GM19238 (cell line): ENCODE results near the gene SMAD7.

ENCODE experiments used
- DNase-seq: peaks from one replicate; pipeline ENCODE4 v3.0.0; 2011; ENCODE audit warnings: low spot score; ENCODE audit not compliant: insufficient read length

SMAD7 gene, protein sequence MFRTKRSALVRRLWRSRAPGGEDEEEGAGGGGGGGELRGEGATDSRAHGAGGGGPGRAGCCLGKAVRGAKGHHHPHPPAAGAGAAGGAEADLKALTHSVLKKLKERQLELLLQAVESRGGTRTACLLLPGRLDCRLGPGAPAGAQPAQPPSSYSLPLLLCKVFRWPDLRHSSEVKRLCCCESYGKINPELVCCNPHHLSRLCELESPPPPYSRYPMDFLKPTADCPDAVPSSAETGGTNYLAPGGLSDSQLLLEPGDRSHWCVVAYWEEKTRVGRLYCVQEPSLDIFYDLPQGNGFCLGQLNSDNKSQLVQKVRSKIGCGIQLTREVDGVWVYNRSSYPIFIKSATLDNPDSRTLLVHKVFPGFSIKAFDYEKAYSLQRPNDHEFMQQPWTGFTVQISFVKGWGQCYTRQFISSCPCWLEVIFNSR

DNA sequence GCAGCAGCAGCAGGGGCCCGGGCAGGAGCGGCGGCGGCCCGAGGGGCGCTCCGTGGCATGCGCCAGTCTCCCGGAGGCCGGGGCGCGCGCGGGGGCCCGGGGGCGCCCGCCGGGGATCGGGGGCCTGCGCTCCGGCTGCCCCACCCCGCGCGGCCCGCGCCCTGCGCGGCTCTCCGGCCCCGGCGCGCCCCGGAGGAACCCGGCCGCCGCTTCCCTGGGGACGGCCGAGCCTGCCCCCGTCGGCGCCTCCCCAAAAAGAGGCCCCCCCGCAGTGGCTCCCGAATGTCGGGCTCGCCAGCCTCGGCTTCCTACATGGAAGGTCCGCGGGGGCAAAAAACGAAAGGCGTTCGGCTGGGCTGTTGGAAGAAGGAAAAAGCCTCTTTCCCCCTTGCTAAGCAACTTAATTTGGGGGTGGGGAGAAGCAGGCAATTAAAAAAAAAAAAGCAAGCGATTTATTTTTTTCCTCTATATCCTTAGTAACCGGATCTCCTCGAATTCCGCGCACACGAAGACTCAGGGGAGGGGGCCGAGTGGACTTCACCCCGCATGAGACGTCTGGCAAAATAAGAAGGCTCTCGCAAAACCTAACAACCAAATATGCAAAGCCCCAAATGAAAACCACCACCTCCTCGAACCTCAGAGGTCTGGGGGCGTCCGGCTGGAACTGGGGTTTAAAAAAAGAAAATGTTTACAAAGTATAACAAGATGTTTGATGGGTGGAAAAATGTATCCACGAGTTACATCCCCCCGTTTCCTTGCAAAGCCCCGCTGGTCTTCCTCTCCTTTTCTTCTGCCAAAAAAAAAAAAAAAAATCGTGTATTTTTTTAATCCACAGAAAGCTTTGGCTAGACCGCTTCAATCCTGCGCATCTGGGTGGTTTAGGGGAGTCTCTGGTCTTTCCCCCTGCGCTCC lies at the start of gene SMAD7:
Gene SMAD7 (minus strand): TSS at position 430 of the 912 bp plus-strand sequence. CDS start 541 bp downstream, outside the sequence.
- DNase-seq, result peak; percentile 52

DNA sequence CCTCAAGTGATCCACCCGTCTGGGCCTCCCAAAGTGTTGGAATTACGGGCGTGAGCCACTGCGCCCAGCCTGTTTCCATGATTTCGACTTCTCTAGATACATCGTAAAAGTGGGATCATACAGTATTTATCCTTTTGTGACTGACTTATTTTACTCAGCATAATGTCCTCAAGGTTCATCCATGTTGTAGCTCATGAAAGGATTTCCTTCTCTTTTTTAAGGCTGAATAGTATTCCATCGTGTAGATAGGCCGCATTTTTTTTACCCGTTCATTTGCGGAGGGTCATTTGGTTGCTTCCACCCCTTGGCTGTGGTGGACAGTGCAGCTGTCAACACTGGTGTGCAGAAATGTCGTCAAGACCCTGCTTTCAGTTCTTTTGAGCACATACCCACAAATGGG lies 48.8 kb upstream of the SMAD7 start:
- no peak for DNase-seq

DNA sequence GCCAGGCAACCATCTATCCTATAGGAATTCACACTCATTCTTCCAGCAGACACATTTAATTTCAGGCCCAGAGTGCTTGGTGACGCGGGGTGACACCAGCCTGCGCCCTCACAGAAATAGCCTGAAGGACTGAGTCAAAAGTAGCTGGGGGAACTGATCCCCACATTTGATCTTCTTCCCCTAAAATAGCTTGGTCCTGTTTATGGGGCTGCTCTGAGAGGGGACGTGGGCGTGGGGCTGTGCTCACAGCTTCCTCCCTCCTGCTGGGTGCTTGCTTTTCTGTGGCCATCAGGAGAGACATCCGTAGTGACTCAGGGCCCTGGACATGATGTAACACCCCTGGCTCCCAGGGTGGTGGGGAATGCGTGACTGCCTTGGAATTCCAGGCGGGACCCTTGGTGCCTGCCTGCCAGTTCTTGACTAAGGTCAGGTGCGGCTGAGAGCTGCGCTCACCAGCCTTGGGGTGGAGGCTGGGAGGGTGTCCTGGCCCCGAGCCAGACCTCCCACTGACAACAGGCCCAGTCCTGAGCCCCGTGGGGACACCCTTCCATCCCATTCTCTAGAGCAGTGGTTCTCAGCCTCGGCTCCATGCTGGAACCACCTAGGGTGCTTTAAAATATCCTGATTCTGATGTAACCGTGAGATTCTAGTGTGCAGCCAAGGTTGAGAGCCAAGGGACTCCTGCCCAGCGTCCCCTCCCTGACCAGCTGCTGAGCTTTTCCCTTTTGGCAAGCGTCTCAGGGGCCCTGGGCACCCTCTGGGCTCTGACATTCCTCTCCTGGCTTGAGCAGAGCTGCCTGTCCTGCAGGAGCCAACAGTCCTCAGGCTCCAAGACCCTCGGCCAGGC lies 47.4 kb upstream of the SMAD7 start:
- DNase-seq, result no peak

DNA sequence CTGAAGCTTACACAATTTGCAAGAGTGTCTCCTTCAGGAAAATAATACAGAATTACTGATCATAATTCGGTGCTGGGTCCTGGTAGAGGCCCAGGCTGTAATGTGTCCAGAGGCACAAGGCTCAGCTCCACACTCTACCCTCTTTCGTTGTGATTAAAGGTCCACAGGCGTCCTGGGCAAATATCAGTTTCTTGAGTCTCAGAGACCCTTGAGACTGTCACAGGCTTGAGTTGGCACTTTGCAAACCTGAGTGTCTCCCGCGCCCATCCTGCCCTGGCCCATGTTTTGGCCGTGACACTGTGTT lies 46.9 kb upstream of the SMAD7 start:
- no peak for DNase-seq

DNA sequence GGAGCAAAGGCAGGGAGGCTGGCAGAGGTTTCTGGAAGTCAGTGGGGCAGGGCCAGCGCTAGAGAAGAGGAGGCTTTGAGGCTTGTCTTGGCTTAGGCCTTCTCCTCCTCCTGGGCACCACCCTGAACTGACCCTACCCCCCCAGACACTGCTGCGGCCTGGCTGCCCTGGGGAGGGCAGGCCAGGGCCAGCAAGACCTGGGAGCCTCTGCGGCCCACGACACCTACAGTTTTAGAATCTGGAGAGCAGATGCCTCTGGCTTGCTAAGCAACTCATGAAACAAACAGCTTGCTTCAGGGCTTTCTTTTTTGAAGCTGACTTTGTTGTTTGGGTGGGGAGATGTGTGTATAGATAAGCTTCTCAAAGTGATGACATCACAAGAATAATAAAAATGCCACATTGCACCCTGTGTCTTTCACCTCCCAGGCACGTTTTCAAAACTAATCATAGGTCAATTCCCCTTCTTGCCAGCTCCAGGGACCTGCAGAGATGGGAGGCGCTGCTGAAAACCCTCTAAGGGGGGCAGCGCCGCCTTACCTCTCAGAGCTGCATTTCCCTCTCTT lies 46.2 kb upstream of the SMAD7 start:
- DNase-seq, result no peak

DNA sequence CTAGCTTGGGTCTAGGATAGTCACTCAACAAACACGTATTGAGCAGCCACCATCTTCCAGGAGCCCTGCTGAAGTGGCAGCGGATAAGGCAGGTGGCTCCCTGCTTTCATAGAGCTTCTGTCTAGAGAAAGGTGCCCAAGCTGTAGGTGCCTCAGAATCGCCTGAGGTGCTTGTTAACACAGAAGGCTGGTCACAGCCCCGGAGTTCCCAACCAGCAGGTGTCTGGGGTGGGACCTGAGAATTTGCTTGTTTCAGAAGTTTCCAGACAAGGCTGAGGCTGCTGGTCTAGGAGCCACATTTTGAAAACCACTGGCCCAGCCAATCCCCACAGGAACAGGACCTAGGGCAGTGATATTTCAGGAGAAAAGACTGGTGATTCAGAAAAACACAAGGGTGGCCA lies 45.3 kb upstream of the SMAD7 start:
- no peak for DNase-seq

DNA sequence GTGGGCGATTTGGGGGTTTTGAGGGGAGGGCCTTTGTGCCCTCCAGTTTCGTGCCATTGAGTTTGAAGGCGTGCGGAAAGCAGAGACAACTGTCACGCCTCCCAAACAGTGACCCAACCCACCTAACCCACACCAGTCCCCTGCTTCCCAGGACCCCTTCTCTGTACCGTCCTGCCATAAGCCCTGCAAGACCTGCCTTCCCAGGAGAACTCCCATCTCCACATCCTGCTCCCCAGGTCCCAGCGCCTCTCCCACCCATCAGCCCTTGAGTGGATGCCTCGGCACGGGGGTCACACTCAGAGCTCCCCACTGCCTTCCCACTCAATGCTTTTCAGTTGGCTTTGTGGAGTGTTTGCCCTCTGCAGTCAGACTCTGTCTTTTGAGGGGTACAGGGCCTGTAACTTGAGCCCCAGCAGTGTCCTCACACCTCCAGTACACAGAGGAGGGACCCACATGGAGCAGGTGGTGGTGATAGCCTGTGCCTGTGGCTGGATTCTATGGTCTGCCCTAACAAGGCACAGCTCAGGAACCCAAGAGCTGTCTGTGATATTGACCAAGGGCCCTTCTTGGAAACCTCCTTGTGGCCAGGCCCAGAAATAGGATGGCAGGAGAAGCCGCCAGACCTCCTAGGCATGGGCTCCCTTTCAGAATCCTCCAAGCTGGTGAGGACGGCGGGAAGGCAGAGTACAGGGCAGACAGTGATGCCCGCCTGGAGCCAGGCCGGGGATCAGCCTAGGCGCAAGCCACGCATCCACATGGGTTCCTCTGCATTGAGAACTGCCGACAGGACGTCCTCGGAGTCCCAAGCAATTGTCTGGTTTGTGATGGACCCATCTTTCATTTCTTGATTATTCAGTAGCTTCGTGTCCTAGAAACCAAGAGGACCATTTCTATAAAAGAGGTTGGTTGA lies 44.4 kb upstream of the SMAD7 start:
- DNase-seq, result no peak

DNA sequence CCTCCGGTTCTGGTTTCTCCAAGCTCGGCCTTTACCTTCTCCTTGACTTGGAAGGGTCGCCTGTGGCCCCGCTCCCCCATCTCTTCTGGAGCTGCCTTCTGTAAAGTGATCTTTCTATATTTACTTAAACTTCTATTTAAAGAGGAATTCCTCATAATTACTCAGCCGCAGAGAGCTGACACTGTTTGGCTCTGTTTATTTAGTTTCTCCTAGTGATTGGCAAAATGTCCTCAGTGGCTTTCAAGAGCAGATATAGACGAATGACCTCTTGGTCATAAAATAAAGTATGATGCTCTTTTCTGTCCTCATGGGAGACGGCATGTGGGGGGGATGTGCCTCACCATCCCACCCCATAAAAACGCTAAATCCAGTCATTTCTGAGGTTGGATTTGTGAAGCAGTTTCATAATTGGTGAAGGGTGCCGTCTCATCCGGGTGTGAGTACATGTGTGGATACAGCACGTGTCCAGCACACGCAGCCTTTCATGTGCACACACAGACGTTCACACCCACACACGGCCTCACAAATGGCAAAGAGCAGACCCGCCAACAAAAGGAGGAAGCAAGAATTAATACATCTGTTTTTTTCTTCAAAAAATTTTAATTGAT lies 43.4 kb upstream of the SMAD7 start:
- no peak for DNase-seq

DNA sequence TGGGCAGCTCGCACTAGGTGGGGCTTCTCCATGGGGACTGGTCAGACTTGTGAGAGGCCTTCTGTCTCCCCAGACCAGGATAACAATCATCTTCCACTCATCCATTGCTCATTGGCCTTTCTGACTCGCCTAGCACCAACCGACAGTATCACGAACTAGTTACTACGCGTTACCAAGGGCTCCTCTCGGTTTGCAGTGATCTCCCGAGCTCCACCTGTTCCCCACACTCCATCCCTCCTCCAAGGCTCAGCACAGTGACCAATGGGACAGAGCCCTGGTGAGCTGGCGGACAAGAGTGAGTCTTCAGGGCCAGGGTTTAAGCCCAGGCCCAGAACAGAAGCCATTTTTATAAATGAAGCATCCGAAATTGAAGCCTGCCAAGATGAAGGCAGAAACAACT lies 42.8 kb upstream of the SMAD7 start:
- DNase-seq, result no peak

DNA sequence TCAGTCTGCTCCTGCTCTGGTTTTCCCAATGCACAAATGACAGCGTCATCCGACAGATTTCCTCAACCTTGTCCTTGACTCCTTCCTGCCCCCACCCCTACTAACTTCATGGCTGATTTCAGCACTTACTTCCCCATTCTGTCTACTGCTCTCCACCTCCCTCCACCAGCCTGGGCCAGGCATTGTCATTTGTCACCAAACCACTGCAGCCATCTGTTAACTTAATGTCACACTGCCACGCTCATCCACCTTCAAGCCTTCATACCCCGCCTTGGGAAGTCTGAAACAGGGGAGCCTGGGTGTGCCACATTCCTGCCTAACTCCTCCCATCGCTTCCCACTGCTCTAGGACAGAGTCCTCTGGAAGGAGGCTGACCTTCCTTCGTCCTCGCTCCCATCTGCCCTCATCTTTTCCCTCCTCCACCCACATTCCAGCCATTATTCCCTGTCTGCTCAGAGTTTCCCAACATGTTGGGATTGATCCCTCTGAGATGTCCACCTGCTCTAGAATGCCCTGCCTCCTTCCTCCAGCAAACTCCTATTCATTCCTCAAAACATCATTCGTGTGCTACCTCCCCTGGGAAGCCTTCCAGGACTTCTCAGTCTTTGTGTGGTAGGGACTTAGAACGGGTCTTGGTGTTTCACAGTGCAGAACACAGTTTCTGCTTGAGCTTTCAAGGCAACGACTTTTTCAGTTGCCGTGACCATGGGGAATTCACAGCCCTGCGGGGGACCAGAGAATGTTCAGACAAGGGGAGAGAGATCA lies 42.2 kb upstream of the SMAD7 start:
- peak; percentile 59 for DNase-seq

DNA sequence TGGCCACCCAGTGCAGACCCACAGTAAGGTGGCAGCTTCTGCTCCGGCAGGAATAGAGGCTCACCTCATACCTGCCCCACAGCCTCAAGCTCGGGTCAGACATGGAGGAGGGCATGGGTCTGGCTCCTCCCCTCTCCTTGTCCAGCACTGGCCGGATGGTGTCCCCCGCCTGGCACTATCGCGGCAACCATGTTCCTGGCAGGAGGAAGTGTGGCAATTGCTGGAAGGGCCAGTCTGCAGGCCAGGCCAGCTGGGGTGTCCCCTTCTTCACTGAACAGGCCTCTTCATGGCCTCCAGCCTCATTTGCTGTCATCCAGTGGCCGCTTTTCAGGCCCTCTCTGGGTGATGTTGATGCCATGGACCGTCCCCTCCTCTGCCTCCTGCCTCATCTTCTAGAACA lies 41.4 kb upstream of the SMAD7 start:
- DNase-seq, result no peak

DNA sequence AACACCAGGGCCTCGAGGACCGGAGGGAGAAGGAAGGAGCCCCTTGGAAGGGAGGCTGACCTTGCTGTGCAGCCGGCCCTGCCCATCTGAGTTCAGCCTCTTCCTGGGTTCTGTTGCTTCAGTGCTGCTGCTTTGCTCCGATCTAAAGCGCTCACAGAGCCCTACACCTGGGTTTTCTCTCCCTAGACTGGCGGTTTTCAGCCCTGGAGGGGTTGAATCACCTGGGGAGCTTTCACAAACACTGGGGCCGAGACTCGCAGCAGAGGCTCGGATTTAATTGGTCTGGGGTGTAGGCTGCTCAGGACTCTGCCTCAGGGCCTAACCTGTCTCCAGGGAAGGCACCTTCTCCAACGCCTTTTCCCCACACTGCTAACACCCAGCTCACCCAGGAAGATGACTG lies 40.9 kb upstream of the SMAD7 start:
- no peak for DNase-seq

DNA sequence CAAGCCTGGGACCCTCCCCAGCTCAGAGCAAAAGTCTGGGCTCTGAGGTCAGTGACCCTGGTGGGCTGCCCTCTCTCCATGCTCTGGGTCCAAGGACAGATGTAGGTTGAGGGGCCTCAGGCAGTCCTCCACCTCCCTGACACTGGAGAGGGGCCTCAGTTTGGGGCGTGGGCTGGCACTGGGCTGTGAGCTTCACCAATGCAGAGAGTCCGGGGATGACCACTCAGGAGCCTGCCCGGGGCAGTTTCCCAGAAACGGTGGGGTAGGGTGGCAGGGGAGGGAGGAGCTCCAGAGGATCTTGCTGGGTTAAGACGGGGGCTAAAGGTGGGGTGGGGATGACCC lies 40.5 kb upstream of the SMAD7 start:
- DNase-seq, result no peak

DNA sequence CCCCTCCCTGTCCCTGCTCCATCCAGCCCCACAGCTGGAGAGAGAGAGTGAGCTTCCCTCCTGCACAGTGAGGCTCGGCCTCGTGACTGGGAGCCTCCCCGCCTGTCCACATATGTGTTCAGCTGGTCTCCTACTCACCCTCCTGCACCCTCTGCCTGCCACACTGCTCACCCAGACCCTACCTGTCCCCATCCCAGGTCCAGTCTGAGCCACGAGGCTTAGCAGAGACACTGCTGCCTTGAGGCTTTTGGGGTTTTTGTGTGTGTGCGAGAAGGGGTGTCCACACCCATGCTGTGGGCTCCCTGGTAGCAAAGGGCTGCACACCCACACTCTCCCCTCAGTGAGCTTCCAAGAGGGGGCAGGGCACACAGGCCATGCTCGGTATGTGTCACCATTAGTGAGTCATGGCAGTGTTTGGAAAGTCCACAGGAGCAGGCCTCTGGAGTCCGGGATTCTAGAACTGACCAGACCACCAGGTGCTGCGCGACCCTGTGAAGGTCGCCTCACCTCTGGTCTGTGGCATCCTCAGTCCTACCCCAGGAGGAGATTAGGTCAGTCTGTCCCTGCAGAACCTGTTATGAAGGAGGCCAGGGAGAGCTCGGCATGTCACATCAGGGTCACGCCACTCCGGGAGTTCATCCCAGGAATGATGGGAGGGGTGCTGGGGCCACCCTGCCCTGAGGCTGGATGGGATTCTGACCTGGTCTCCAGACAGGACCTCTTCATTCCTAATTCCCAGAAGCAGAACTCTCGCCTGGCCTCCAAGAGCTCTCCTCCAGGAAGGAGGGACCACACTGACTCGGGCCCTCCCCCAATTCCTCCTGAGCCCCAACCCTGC lies 39.9 kb upstream of the SMAD7 start:
- no peak for DNase-seq

DNA sequence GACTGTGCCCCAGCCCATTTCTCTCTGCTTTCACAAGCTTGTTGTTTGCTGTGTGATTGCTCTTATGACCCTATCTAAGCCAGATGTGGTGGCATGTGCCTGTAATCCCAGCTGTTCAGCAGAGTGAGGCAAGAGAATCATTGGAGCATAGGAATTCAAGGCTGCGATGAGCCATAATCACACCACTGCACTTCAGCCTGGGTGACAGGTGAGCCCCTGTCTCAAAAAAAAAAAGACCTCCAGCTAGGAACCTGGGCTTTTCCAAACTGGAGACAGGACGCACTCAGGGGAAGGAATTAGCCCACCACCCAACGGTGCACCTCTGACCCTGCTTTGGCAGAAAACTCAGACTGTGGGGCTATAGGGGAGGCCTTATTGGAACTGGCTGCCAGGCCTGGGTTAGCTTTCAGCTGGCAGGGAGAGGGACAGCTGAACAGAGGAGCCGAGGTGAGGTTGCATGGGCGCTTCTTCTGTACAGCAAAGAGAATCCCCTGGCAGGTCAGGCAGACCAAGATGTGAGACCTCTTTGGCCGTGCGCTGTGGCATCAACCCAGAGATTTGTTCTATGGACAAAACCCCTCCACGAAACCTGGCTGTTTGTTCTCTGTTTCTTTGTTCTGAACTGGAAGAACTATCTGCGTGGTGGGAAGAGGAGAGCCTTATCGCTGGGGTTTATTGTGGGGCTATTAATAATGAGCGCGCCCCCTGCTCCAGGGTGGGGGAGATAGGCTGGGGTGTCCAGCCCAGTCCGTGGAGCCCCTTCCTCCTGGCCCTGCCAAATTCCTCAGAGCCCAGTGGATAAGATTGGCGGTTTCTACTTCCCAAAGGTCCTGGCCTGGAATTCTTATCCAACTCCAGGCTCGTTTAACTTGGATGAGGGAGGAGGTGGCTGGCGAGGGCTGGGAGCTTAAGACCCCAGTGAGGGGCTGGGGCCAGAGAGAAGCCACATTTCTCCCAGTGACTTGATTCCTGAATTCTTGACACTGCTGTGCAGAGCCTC lies 38.8 kb upstream of the SMAD7 start:
- no peak for DNase-seq

DNA sequence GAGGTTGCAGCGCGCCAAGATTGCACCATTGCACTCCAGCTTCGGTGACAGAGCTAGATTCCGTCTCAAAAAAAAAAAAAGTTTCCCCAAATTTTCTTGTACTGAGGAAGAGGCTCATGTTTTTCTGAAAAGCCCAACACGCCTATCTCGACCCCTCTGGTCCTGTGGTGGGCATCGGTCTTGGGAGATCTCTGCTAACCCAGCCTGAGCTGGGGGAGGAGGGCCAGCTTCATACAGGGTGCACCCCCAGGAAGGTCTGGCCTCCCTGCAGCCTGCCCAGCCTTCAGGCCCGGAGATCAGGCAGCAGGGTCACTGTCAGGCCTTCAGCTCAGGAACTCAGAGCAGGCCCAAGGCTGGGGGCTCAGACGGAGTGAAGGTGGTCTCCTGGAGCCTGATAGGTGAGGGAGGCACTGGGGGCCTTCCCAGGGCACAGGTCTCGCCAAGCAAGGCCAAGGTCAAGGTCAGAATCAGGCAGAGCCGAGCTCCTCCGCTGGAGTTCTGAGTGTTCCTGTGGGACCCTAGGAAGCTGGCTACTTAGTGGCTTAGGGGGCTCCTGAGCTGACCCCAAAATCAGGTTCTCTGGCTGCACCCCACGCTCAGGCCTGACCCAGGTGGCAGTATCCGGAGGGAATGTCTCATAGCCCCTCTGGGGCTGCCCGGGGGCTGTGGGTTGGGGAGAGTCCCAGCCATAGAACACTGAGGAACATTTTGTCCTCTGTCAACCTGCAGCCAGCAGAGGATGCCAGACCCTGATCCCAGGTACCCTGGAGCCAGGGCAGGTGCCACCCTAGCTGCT lies 37.9 kb upstream of the SMAD7 start:
- DNase-seq, result no peak
